Fibroblast of lung (primary cell): ENCODE measurements around the gene DCAF6. TPM values are rescaled to one million over a fixed set of nuclear protein-coding genes. Genes with fewer than 3 reads are reported as not detected.
"Not testable (repeated sequence)": the region's sequence is repeated elsewhere in the genome, so short reads cannot be mapped to it uniquely, and the experiment has no call there.

Experiments
- DNase-seq, 2 donors: peaks; one replicate each; pipeline versions ENCODE4 v3.0.0 to v3.0.0-alpha.2; 2010; ENCODE audit warnings: low read depth in 2 of 2
- H2AFZ ChIP-seq: 2 replicates; pipeline ENCODE4 v1.5.1; 2012; ENCODE audit warnings: low read length, control low read depth, inconsistent platforms
- H3K27ac ChIP-seq: 2 replicates; pipeline ENCODE4 v1.5.1; 2011; ENCODE audit warnings: low read length, control low read depth; ENCODE audit not compliant: insufficient read depth
- H3K27me3 ChIP-seq: 2 replicates; pipeline ENCODE4 v1.5.1; 2011; ENCODE audit warnings: mild to moderate bottlenecking, low read length; ENCODE audit not compliant: control insufficient read depth, insufficient read depth
- H3K36me3 ChIP-seq: 2 replicates; pipeline ENCODE4 v1.5.1; 2011; ENCODE audit warnings: low read length; ENCODE audit not compliant: control insufficient read depth, insufficient read depth
- H3K4me1 ChIP-seq: 2 replicates; pipeline ENCODE4 v1.5.1; 2011; ENCODE audit warnings: low read length; ENCODE audit not compliant: control insufficient read depth, insufficient read depth; ENCODE audit errors: extremely low read depth
- H3K4me2 ChIP-seq: 2 replicates; pipeline ENCODE4 v1.5.1; 2011; ENCODE audit warnings: low read length, control low read depth; ENCODE audit not compliant: insufficient read depth; ENCODE audit errors: extremely low read depth
- H3K4me3 ChIP-seq, 4 experiments: fragments of 200-600 bp in 1 of 4; sonication (generic) in 1 of 4; replicated peaks in 1 of 4; 2 replicates each; pipeline ENCODE4 v1.5.1; 2011 to 2016; ENCODE audit warnings: low read length in 4 of 4, low read depth in 3 of 4, mild to moderate bottlenecking in 3 of 4, control low read depth in 2 of 4, inconsistent platforms in 1 of 4, mixed read lengths in 1 of 4; ENCODE audit not compliant: insufficient read depth in 1 of 4; ENCODE audit errors: control extremely low read depth in 1 of 4
- H3K79me2 ChIP-seq: 2 replicates; pipeline ENCODE4 v1.5.1; 2012; ENCODE audit warnings: mild to moderate bottlenecking, low read length, inconsistent platforms; ENCODE audit not compliant: control insufficient read depth, insufficient read depth
- H3K9ac ChIP-seq: 2 replicates; pipeline ENCODE4 v1.5.1; 2011; ENCODE audit warnings: mild to moderate bottlenecking, low read length, control low read depth; ENCODE audit not compliant: insufficient read depth
- H3K9me3 ChIP-seq: 2 replicates; pipeline ENCODE4 v1.5.1; 2012; ENCODE audit warnings: low read depth, low read length; ENCODE audit not compliant: control insufficient read depth, insufficient read depth
- H4K20me1 ChIP-seq: 2 replicates; pipeline ENCODE4 v1.5.1; 2011; ENCODE audit warnings: low read length; ENCODE audit not compliant: control insufficient read depth, insufficient read depth; ENCODE audit errors: extremely low read depth
- CTCF ChIP-seq, 2 donors: IDR thresholded peaks in 1 of 2; conservative IDR thresholded peaks in 1 of 2; 1 replicate in 1 of 2; 2 replicates in 1 of 2; pipeline ENCODE4 v1.5.1; 2011 to 2012; ENCODE audit warnings: low read length in 2 of 2, control low read depth in 1 of 2, inconsistent platforms in 1 of 2, low read depth in 1 of 2, mild to moderate bottlenecking in 1 of 2
- EZH2 ChIP-seq: IDR thresholded peaks from 2 replicates; pipeline ENCODE4 v1.5.1; 2012; ENCODE audit warnings: low read length, control low read depth, mild to moderate bottlenecking; ENCODE audit errors: missing control alignments
- polyA plus RNA-seq, 2 donors: library from polyadenylated mRNA; depleted of rRNA in 1 of 2; stranded (reverse) in 1 of 2; unstranded in 1 of 2; fragments of >200 nt; gene quantifications; 2 replicates each; pipeline ENCODE4 v1.2.1, GENCODE V29; 2011 to 2012; ENCODE audit warnings: missing spikeins in 1 of 2
- total RNA-seq: library from RNA; depleted of rRNA; stranded (reverse); fragments of >200 nt; gene quantifications from 2 replicates; pipeline ENCODE4 v1.2.1, GENCODE V29; 2014

DCAF6 gene
- total and polyA plus RNA-seq, 2 donors (not counting 1 experiment from before 2014, with no cell fraction given): 64.4 to 143 TPM

- TF ChIP-seq CTCF (conservative IDR thresholded peaks at IDR 0.05 in 1 of 2, IDR thresholded peaks at IDR 0.05 in 1 of 2; ENCODE audit: low read depth in 1 of 2, low read length in 2 of 2) (no peak), EZH2 (no peak)
- no peaks in the 10 kb centered on the region for H4K20me1 ChIP-seq
- H3K36me3 ChIP-seq: no peaks in the 10 kb centered on the region
- DNase-seq: no peak
- H3K27ac ChIP-seq: no peak overlapping the region
- H3K4me1 ChIP-seq: no peaks in the 10 kb centered on the region
- H3K9me3 ChIP-seq: no peaks in the 10 kb centered on the region
- no peaks in the 10 kb centered on the region for H3K27me3 ChIP-seq
- H3K4me3 ChIP-seq: no peak overlapping the region
- H3K79me2 ChIP-seq: peaks cover 21% of the 10 kb centered on the region
- no peak overlapping the region for H2AFZ ChIP-seq
- no peak overlapping the region for H3K4me2 ChIP-seq
- H3K9ac ChIP-seq: no peak overlapping the region
These were observed 8.0 kb upstream of the DCAF6 start for GRCh38 chr1:167928457-167928852.

- H3K36me3 ChIP-seq, H2AFZ ChIP-seq, H3K9me3 ChIP-seq, H3K4me1 ChIP-seq, H3K9ac ChIP-seq, H3K4me3 ChIP-seq, DNase-seq, H4K20me1 ChIP-seq, H3K4me2 ChIP-seq, H3K27me3 ChIP-seq, H3K27ac ChIP-seq: not testable (repeated sequence)
- peaks cover 26% of the 10 kb centered on the region for H3K79me2 ChIP-seq
These were observed 7.6 kb upstream of the DCAF6 start for GRCh38 chr1:167928919-167929318.

- Histone ChIP-seq H3K27me3 (no peaks in the 10 kb centered on the region), H2AFZ (no peak overlapping the region), H3K27ac (no peak overlapping the region), H3K4me3 (no peak overlapping the region), H3K9ac (no peak overlapping the region), H3K4me1 (no peaks in the 10 kb centered on the region), H3K9me3 (no peaks in the 10 kb centered on the region), H3K4me2 (no peak overlapping the region), H3K36me3 (no peaks in the 10 kb centered on the region), H4K20me1 (no peaks in the 10 kb centered on the region), H3K79me2 (peaks cover 34% of the 10 kb centered on the region)
- DNase-seq: no peak
- TF ChIP-seq EZH2: no peak
- TF ChIP-seq CTCF (conservative IDR thresholded peaks at IDR 0.05 in 1 of 2, IDR thresholded peaks at IDR 0.05 in 1 of 2; ENCODE audit: low read depth in 1 of 2, low read length in 2 of 2): no peak
These were observed 6.8 kb upstream of the DCAF6 start for GRCh38 chr1:167929725-167930124.
